GM18870 (cell line): Measurements from ENCODE around the gene IL1B.
"Not testable (repeated sequence)": the region's sequence is repeated elsewhere in the genome, so short reads cannot be mapped to it uniquely, and the experiment has no call there.

Source experiments
- ATAC-seq: cut with Tn5 transposase; IDR thresholded peaks from one replicate; pipeline ENCODE4 v1.9.1; 2021; ENCODE audit warnings: moderate library complexity; ENCODE audit not compliant: unreplicated experiment

The IL1B gene

GRCh38 chr2:112859406-112860183, 23.0 kb upstream of the IL1B start:
- ATAC-seq, result not testable (repeated sequence)

DNA sequence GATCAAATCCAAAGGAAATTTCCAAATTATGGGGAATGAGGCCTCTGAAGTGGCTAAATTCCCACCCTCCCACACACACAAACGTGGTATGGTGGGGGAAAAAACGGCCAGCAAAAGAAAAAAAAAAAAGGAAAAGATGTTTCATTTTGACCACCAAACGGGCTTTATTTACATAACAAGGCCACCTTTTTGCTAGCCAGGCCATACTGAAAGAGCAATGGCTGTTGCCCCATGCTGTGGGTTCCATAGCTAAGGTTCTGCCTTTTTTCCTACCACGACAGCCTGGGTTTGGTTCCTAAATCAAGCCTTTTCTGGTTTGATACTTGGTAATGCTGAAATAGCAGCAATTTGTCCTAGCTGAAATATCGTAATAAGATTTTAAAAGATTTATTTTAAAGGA, 14.0 kb upstream of the IL1B start:
- no peak for ATAC-seq

- no peak for ATAC-seq
Measured at GRCh38 chr2:112849956-112850355, 13.4 kb upstream of the IL1B start.

DNA sequence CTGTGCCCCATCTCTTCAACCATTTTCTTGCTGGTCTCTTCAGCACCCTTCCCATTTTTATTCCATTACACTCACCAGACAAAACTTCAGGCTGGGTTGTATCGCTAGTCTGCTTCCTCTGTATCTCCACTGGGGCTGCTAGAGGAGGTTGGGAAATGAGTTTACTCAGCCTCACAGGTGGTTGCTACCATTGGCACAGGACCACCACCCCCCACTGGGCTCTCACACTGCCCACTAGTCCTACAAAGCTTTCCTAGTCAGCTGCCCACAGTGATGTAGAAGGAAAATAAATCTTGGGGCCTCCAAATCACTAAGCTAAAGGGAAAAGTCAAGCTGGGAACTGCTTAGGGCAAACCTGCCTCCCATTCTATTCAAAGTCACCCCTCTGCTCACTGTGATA, 12.3 kb upstream of the IL1B start:
- no peak for ATAC-seq

DNA sequence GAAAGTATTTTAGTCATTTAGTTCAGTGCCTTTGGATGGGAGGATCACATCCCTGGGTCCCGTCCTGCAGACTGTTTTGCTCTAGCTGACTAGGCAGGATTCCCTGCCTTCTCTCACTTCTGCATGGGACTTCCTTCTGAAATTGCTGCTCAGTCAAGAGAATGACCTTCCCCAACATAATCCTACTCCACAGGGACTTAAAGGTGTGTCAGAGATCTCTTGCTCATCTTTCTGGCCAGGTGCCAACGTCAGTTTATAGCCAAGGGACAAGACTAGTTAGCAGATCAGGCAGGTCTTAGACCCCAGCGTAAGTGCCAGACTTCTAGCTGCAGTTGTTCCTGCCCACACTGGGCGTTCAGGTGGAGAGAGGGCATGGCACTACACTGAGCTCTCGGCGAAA, 9.5 kb upstream of the IL1B start:
- ATAC-seq, result no peak

DNA sequence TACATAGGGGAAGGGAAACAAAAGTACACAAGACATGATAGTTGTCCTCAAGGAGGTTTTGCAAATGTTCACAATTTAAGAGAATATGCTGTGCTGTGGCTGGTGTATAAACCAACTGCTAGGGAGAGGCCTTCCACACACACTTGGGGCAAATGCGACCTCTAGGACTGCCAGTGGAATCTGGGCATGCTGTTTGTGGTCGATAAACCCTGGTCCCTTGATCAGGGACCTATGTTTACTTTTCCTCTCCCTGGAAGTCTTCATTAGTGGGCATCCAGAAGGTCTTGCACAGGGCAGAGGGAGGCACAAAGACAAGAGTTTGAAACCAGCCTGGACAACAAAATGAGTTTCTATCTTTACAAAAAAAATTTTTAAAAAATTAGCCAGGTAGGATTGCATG, 7.3 kb upstream of the IL1B start:
- no peak for ATAC-seq

GRCh38 chr2:112843288-112843687, 6.7 kb upstream of the IL1B start:
- no peak for ATAC-seq

DNA sequence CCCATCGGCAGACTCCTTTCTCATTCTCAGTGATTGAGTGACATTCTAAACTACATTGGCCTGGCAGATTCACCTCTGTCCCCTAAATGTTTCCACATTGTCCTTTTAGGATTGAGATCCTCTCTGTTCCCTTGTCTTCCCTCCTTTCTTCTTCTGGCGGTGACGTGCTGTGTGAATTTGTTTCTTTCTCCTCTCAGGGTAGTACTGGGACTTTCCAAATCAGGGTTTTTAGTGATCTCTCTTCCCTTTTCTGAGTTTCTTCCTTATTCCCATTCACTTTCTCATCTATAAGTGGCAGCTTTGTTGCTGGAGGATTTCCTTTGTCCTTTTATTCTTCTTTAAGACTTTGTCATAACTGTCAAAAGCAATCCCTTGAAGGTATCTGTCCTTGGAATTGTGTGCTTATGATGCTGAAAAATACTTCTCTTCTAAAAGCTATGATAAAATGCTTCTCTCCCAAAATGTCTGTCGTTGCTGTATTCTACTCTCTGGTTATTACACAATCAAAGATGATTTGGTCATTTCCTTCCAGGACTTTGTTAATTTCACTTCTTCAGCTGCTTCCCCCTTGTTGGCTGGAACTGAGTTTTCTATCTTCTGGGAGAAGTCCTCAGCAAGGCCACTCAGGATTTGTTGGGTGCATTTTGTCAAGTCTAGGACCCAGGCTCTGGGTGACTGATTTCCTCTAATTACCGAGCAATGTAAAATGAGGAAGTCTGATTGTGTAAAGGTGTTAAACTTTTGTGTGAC, 4.9 kb upstream of the IL1B start:
- ATAC-seq, result no peak

- ATAC-seq, result no peak
Measured at GRCh38 chr2:112840068-112840445, 3.5 kb upstream of the IL1B start.

GRCh38 chr2:112839407-112840067, 3.0 kb upstream of the IL1B start:
- no peak for ATAC-seq

- no peak for ATAC-seq
Measured at GRCh38 chr2:112836163-112836560, 417 bp downstream of the IL1B start.

DNA sequence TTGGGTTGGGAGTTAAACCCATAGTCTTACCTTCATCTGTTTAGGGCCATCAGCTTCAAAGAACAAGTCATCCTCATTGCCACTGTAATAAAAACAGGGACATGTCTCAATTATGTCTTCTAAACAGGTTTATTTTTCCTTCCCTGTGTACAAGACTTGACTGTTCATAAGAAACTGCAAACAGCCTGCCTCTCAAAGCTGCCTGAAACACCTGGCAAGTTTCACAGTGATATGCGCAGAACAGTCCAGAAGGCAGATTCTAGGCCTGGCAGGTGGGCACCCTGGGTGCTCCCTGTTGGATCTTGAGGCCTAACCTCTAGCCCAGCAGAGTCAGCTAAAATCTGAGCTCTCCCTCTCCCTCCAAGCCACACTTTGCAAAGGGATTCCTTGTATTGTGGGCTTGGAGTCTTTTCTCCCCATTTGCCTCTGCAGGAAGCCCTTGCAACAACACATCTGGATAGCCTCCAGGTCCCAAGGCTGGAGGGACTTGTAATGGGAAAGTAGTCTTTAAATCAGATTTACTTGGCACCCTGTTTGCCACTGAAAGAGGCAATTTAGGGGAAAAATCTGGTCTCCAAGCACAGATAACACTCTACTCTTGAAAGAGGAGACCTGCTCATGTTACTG, 930 bp downstream of the IL1B start:
- no peak for ATAC-seq

- ATAC-seq, result no peak
Measured at GRCh38 chr2:112835061-112835501, 1.5 kb downstream of the IL1B start.

GRCh38 chr2:112834396-112835037, 2.1 kb downstream of the IL1B start:
- ATAC-seq, result no peak

DNA sequence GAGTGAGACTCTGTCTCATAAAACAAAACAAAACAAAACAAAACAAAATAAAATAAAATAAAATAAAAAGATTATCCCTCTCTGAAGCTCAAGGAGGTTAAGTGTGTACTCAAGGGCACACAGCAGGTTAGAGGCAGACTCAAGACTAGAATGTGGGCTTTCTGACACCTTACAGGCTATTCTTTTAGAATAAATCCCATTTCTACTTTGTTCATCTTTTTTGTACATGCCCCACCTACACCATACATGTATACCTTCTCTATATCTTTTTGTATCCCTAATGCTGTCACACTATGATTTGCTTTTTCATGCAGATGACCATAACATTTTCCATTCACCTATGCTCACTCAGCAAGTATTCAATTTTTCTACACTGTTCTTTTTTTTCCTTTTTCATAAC, 2.6 kb downstream of the IL1B start:
- ATAC-seq, result no peak

- not testable (repeated sequence) for ATAC-seq
Measured at GRCh38 chr2:112833639-112833931, 3.0 kb downstream of the IL1B start.

- no peak for ATAC-seq
Measured at GRCh38 chr2:112832841-112833638, 3.5 kb downstream of the IL1B start.

GRCh38 chr2:112831946-112832840, 4.4 kb downstream of the IL1B start:
- ATAC-seq, result no peak

- no peak for ATAC-seq
Measured at GRCh38 chr2:112831513-112831845, 5.1 kb downstream of the IL1B start.
